GM23338 (cell line): Measurements from ENCODE around the gene SPECC1. TPM values are rescaled to one million over a fixed set of nuclear protein-coding genes. Genes with fewer than 3 reads are reported as not detected.

Experiments used
- ATAC-seq: fragments of 200-7000 bp; cut with Tn5 transposase; 3 replicates; pipeline ENCODE4 v1.9.1; 2020
- DNase-seq: peaks from one replicate; pipeline ENCODE4 v3.0.0-alpha.2; 2015; ENCODE audit warnings: low spot score
- H2AFZ ChIP-seq: fragments of 200-600 bp; sonication (generic); 2 replicates; pipeline ENCODE4 v1.8.0; 2016; ENCODE audit warnings: antibody characterized with exemption, mild to moderate bottlenecking, moderate library complexity
- H3F3A ChIP-seq: fragments of 200-600 bp; sonication (generic); replicated peaks from 2 replicates; pipeline ENCODE4 v1.8.0; 2017; ENCODE audit warnings: antibody characterized with exemption, mixed run types, low read depth
- H3K27ac ChIP-seq: fragments of 200-600 bp; sonication (generic); 2 replicates; pipeline ENCODE4 v1.6.1; 2016; ENCODE audit warnings: low read depth
- H3K27me3 ChIP-seq: fragments of 200-600 bp; sonication (generic); 2 replicates; pipeline ENCODE4 v1.8.0; 2016; ENCODE audit warnings: mild to moderate bottlenecking, mixed run types, moderate library complexity; ENCODE audit not compliant: insufficient read depth
- H3K36me3 ChIP-seq: fragments of 200-600 bp; sonication (generic); 2 replicates; pipeline ENCODE4 v1.8.0; 2016; ENCODE audit warnings: mild to moderate bottlenecking; ENCODE audit not compliant: insufficient read depth
- H3K4me1 ChIP-seq: fragments of 200-600 bp; sonication (generic); 2 replicates; pipeline ENCODE4 v1.8.0; 2016; ENCODE audit warnings: mild to moderate bottlenecking, moderate library complexity; ENCODE audit not compliant: insufficient read depth
- H3K4me2 ChIP-seq: fragments of 200-600 bp; sonication (generic); 2 replicates; pipeline ENCODE4 v1.7.1; 2017; ENCODE audit warnings: mixed run types
- H3K4me3 ChIP-seq: fragments of 200-600 bp; sonication (generic); 2 replicates; pipeline ENCODE4 v1.6.1; 2016; ENCODE audit warnings: mixed run types
- H3K79me2 ChIP-seq: fragments of 200-600 bp; sonication (generic); replicated peaks from 2 replicates; pipeline ENCODE4 v1.8.0; 2017; ENCODE audit warnings: mild to moderate bottlenecking; ENCODE audit not compliant: insufficient read depth
- H3K9me2 ChIP-seq: fragments of 200-600 bp; sonication (generic); 2 replicates; pipeline ENCODE4 v1.8.0; 2017; ENCODE audit not compliant: insufficient read depth
- H4K20me1 ChIP-seq: fragments of 200-600 bp; sonication (generic); replicated peaks from 2 replicates; pipeline ENCODE4 v1.8.0; 2017; ENCODE audit warnings: mild to moderate bottlenecking; ENCODE audit not compliant: insufficient read depth
- H3K27ac Mint-ChIP-seq: 2 replicates; pipeline ENCODE4 v1.8.0; 2020; ENCODE audit warnings: inconsistent platforms, mild to moderate bottlenecking, moderate library complexity, mixed read lengths
- H3K27me3 Mint-ChIP-seq: 3 replicates; pipeline ENCODE4 v1.8.0; 2022; ENCODE audit warnings: low read depth, mild to moderate bottlenecking, moderate library complexity, mixed read lengths, inconsistent platforms; ENCODE audit not compliant: insufficient read depth, poor library complexity
- H3K36me3 Mint-ChIP-seq: 3 replicates; pipeline ENCODE4 v1.8.0; 2021; ENCODE audit warnings: low read depth, mild to moderate bottlenecking, inconsistent platforms, moderate library complexity, mixed read lengths
- H3K4me1 Mint-ChIP-seq: 3 replicates; pipeline ENCODE4 v1.8.0; 2020; ENCODE audit warnings: mild to moderate bottlenecking, inconsistent platforms, mixed read lengths
- H3K4me3 Mint-ChIP-seq: 3 replicates; pipeline ENCODE4 v1.8.0; 2021; ENCODE audit warnings: moderate library complexity, mild to moderate bottlenecking, inconsistent platforms, mixed read lengths
- H3K9me3 Mint-ChIP-seq: 3 replicates; pipeline ENCODE4 v1.8.0; 2020; ENCODE audit warnings: moderate library complexity, mild to moderate bottlenecking, inconsistent platforms, mixed read lengths
- CREB1 ChIP-seq: fragments of 250-450 bp; sonication (Bioruptor Pico); IDR thresholded peaks from 2 replicates; pipeline ENCODE4 v1.5.0; 2020; ENCODE audit warnings: low read depth, mild to moderate bottlenecking, moderate library complexity
- ETS1 ChIP-seq: IDR thresholded peaks from 2 replicates; pipeline ENCODE4 v1.6.1; 2016; ENCODE audit warnings: antibody characterized with exemption
- EZH2 ChIP-seq: fragments of 200-600 bp; sonication (generic); IDR thresholded peaks from one replicate; pipeline ENCODE4 v1.8.0; 2017; ENCODE audit warnings: antibody characterized with exemption, mild to moderate bottlenecking, low read depth; ENCODE audit not compliant: unreplicated experiment
- EZH2phosphoT487 ChIP-seq: fragments of 200-600 bp; sonication (generic); IDR thresholded peaks from one replicate; pipeline ENCODE4 v1.8.1; 2018; ENCODE audit warnings: antibody characterized with exemption; ENCODE audit not compliant: unreplicated experiment
- JUNB ChIP-seq: IDR thresholded peaks from one replicate; pipeline ENCODE4 v1.6.1; 2016; ENCODE audit warnings: antibody characterized with exemption; ENCODE audit not compliant: unreplicated experiment
- NANOG ChIP-seq: IDR thresholded peaks from 2 replicates; pipeline ENCODE4 v1.6.1; 2016; ENCODE audit warnings: antibody characterized with exemption, borderline replicate concordance
- POLR2AphosphoS5 ChIP-seq: IDR thresholded peaks from 2 replicates; pipeline ENCODE4 v1.6.1; 2016; ENCODE audit warnings: antibody characterized with exemption, low read depth
- REST ChIP-seq: IDR thresholded peaks from one replicate; pipeline ENCODE4 v1.6.1; 2018; ENCODE audit warnings: antibody characterized with exemption; ENCODE audit not compliant: unreplicated experiment
- STAT1 ChIP-seq: IDR thresholded peaks from one replicate; pipeline ENCODE4 v1.6.1; 2016; ENCODE audit warnings: antibody characterized with exemption; ENCODE audit not compliant: unreplicated experiment
- ZNF114 ChIP-seq: fragments of 250-450 bp; sonication (Bioruptor Pico); IDR thresholded peaks from 2 replicates; pipeline ENCODE4 v1.5.0; 2020; ENCODE audit warnings: mild to moderate bottlenecking, moderate library complexity
- polyA plus RNA-seq: library from polyadenylated mRNA; unstranded; fragments of >200 nt; fragmentation: Nextera tagmentation; extraction: Ambion mirVana; gene quantifications from 2 replicates; pipeline ENCODE4 v1.2.1, GENCODE V29; 2016
- total RNA-seq: library from RNA; depleted of rRNA; stranded (reverse); fragments of >200 nt; shearing (Covaris generic); gene quantifications from 2 replicates; pipeline ENCODE4 v1.2.3, GENCODE V29; 2014
- TF ChIP-seq, protein P1 (sequence below): fragments of 250-450 bp; sonication (Bioruptor Pico); IDR thresholded peaks from 2 replicates; pipeline ENCODE4 v1.5.0; 2020; ENCODE audit warnings: mild to moderate bottlenecking, moderate library complexity
- TF ChIP-seq, protein P2 (sequence below), 2 experiments: fragments of 200-600 bp in 1 of 2; sonication (generic) in 1 of 2; conservative IDR thresholded peaks; 2 replicates each; pipeline versions ENCODE4 v1.5.1 to v1.6.1; 2016 to 2017; ENCODE audit warnings: antibody characterized with exemption in 2 of 2, low read depth in 2 of 2, mild to moderate bottlenecking in 2 of 2, moderate library complexity in 1 of 2

Gene SPECC1
- total and polyA plus RNA-seq, 2 experiments from 2014 or later: 42.6 to 101 TPM

DNA sequence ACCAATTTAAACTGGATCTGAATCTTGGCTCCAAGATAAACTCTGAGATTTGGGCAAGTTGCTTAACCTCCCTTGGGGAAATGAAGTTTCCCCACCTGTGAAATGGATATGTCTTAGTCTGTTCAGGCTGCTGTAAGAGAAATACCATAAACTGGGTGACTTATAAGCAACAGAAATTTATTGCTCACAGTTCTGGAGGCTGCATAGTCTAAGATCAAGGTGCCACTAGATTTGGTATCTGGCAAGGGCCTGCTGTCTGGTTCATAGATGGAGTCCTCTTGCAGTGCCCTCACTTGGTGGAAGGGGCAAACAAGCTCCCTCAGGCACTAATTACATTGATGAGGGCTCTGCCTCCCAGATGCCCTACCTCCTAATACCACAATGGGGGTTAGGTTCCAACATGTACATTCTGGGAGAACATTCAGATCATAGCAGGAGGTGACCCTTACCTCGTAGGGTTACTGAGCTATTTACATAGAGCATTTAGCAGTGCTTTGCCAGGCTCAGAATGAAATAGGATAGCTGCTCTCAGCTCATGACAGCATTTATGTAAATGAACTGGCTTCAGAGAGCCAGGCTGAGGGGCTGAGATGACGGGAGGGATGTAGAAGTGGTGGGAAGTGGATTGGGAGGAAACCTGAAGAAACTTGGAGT is 83.9 kb downstream of the SPECC1 start:
- Histone ChIP-seq H3K27me3 (no peaks in the 10 kb centered on the region), H4K20me1 (no peaks in the 10 kb centered on the region), H3K9me2 (peaks cover 9% of the 10 kb centered on the region; the same call in 1 of the 2 replicates), H3K4me2 (peak overlapping the region; percentile 61), H3K4me3 (no peak overlapping the region), H2AFZ (no peak overlapping the region), H3F3A (no peaks in the 10 kb centered on the region), H3K79me2 (no peaks in the 10 kb centered on the region), H3K36me3 (no peaks in the 10 kb centered on the region), H3K27ac (0 out of 2 replicates have a peak overlapping the region, but pooled peaks have one; percentile 16), H3K4me1 (peaks cover 38% of the 10 kb centered on the region)
- peaks cover 10% of the 10 kb centered on the region for H3K27me3 Mint-ChIP-seq
- H3K36me3 Mint-ChIP-seq: no peaks in the 10 kb centered on the region
- H3K27ac Mint-ChIP-seq: no peak overlapping the region
- ATAC-seq (peak; percentile 24), DNase-seq (peak; percentile 48)
- TF ChIP-seq REST: no peak
- TF ChIP-seq, protein P1, sequence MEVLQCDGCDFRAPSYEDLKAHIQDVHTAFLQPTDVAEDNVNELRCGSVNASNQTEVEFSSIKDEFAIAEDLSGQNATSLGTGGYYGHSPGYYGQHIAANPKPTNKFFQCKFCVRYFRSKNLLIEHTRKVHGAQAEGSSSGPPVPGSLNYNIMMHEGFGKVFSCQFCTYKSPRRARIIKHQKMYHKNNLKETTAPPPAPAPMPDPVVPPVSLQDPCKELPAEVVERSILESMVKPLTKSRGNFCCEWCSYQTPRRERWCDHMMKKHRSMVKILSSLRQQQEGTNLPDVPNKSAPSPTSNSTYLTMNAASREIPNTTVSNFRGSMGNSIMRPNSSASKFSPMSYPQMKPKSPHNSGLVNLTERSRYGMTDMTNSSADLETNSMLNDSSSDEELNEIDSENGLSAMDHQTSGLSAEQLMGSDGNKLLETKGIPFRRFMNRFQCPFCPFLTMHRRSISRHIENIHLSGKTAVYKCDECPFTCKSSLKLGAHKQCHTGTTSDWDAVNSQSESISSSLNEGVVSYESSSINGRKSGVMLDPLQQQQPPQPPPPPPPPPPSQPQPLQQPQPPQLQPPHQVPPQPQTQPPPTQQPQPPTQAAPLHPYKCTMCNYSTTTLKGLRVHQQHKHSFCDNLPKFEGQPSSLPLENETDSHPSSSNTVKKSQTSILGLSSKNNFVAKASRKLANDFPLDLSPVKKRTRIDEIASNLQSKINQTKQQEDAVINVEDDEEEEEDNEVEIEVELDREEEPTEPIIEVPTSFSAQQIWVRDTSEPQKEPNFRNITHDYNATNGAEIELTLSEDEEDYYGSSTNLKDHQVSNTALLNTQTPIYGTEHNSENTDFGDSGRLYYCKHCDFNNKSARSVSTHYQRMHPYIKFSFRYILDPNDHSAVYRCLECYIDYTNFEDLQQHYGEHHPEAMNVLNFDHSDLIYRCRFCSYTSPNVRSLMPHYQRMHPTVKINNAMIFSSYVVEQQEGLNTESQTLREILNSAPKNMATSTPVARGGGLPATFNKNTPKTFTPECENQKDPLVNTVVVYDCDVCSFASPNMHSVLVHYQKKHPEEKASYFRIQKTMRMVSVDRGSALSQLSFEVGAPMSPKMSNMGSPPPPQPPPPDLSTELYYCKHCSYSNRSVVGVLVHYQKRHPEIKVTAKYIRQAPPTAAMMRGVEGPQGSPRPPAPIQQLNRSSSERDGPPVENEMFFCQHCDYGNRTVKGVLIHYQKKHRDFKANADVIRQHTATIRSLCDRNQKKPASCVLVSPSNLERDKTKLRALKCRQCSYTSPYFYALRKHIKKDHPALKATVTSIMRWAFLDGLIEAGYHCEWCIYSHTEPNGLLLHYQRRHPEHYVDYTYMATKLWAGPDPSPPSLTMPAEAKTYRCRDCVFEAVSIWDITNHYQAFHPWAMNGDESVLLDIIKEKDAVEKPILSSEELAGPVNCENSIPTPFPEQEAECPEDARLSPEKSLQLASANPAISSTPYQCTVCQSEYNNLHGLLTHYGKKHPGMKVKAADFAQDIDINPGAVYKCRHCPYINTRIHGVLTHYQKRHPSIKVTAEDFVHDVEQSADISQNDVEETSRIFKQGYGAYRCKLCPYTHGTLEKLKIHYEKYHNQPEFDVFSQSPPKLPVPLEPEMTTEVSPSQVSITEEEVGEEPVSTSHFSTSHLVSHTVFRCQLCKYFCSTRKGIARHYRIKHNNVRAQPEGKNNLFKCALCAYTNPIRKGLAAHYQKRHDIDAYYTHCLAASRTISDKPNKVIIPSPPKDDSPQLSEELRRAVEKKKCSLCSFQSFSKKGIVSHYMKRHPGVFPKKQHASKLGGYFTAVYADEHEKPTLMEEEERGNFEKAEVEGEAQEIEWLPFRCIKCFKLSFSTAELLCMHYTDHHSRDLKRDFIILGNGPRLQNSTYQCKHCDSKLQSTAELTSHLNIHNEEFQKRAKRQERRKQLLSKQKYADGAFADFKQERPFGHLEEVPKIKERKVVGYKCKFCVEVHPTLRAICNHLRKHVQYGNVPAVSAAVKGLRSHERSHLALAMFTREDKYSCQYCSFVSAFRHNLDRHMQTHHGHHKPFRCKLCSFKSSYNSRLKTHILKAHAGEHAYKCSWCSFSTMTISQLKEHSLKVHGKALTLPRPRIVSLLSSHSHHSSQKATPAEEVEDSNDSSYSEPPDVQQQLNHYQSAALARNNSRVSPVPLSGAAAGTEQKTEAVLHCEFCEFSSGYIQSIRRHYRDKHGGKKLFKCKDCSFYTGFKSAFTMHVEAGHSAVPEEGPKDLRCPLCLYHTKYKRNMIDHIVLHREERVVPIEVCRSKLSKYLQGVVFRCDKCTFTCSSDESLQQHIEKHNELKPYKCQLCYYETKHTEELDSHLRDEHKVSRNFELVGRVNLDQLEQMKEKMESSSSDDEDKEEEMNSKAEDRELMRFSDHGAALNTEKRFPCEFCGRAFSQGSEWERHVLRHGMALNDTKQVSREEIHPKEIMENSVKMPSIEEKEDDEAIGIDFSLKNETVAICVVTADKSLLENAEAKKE: no peak
- no peak for TF ChIP-seq POLR2AphosphoS5
- TF ChIP-seq JUNB: no peak
- no peak for TF ChIP-seq CREB1 (CRISPR knock-in tag)
- TF ChIP-seq STAT1: no peak
- TF ChIP-seq, protein P2, sequence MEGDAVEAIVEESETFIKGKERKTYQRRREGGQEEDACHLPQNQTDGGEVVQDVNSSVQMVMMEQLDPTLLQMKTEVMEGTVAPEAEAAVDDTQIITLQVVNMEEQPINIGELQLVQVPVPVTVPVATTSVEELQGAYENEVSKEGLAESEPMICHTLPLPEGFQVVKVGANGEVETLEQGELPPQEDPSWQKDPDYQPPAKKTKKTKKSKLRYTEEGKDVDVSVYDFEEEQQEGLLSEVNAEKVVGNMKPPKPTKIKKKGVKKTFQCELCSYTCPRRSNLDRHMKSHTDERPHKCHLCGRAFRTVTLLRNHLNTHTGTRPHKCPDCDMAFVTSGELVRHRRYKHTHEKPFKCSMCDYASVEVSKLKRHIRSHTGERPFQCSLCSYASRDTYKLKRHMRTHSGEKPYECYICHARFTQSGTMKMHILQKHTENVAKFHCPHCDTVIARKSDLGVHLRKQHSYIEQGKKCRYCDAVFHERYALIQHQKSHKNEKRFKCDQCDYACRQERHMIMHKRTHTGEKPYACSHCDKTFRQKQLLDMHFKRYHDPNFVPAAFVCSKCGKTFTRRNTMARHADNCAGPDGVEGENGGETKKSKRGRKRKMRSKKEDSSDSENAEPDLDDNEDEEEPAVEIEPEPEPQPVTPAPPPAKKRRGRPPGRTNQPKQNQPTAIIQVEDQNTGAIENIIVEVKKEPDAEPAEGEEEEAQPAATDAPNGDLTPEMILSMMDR (conservative IDR thresholded peaks at IDR 0.05; ENCODE audit: low read depth in 2 of 2): no peak
- TF ChIP-seq ETS1: no peak
- TF ChIP-seq EZH2phosphoT487: no peak
- TF ChIP-seq NANOG: no peak
- TF ChIP-seq EZH2: no peak
- no peak for TF ChIP-seq ZNF114 (CRISPR knock-in tag)
- H3K4me3 Mint-ChIP-seq: no peak overlapping the region; the same call in 2 of the 3 replicates
- H3K9me3 Mint-ChIP-seq: no peaks in the 10 kb centered on the region; the same call in 2 of the 3 replicates
- H3K4me1 Mint-ChIP-seq: peaks cover 40% of the 10 kb centered on the region
